ENCODE measurements around the gene PIPOX.

Gene PIPOX

GRCh38 chr17:29062215-29062614 is 19.3 kb downstream of the PIPOX start:
- H3K4me1 Mint-ChIP-seq (ENCODE audit: low read depth in 2 of 2): no peaks in the 10 kb centered on the region
- ATAC-seq (replicated peaks): no peak

GRCh38 chr17:29063992-29064391 is 21.1 kb downstream of the PIPOX start:
- no peak for DNase-seq
- H3K9me3 Mint-ChIP-seq: no peaks in the 10 kb centered on the region
- H3K27ac Mint-ChIP-seq: no peak overlapping the region
- no peak for ATAC-seq (replicated peaks)
- no peaks in the 10 kb centered on the region for H3K36me3 Mint-ChIP-seq (ENCODE audit: insufficient read depth)
- no peaks in the 10 kb centered on the region for H3K27me3 Mint-ChIP-seq
- H3K4me1 Mint-ChIP-seq (ENCODE audit: low read depth in 2 of 2): no peaks in the 10 kb centered on the region
- no peak overlapping the region for H3K4me3 Mint-ChIP-seq

More at GRCh38 chr17:29062215-29062614, 19.3 kb downstream of the PIPOX start:
- no peak overlapping the region for H3K4me3 Mint-ChIP-seq
- H3K36me3 Mint-ChIP-seq (ENCODE audit: insufficient read depth): no peaks in the 10 kb centered on the region
- no peaks in the 10 kb centered on the region for H3K9me3 Mint-ChIP-seq
- no peak overlapping the region for H3K27ac Mint-ChIP-seq
- no peak for DNase-seq
- no peaks in the 10 kb centered on the region for H3K27me3 Mint-ChIP-seq

GRCh38 chr17:29066047-29066446 is 23.1 kb downstream of the PIPOX start:
- peaks cover 4% of the 10 kb centered on the region for H3K36me3 Mint-ChIP-seq (ENCODE audit: insufficient read depth)
- no peaks in the 10 kb centered on the region for H3K9me3 Mint-ChIP-seq
- peaks cover 1 to 6% of the 10 kb centered on the region in 2 donors for H3K4me1 Mint-ChIP-seq (ENCODE audit: low read depth in 2 of 2)
- ATAC-seq (replicated peaks) (no peak), DNase-seq (no peak)
- H3K27ac Mint-ChIP-seq: no peak overlapping the region
- no peaks in the 10 kb centered on the region for H3K27me3 Mint-ChIP-seq
- H3K4me3 Mint-ChIP-seq: no peak overlapping the region

DNA sequence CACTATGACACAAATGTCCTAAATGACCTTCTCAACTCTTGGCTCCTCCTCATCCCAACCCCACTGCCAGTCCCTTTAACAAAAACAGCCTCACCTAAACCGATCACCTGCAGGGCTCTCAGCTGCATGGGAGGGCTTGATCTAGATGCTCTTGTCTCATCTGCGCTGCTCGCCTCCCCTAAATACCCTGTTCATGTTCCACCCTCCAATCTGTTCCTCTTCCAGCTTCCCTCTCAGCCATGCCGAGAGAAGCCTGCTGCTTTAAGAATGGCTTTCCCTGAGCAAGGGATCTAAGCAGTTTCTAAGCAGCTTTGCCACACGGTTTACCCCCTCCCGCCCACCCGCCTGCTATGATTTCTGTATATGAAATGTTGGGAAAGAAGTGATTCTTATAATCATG is 23.7 kb downstream of the PIPOX start:
- no peak for DNase-seq
- peaks cover 1 to 6% of the 10 kb centered on the region in 2 donors for H3K4me1 Mint-ChIP-seq (ENCODE audit: low read depth in 2 of 2)
- H3K4me3 Mint-ChIP-seq: no peak overlapping the region
- no peak overlapping the region for H3K27ac Mint-ChIP-seq
- H3K36me3 Mint-ChIP-seq (ENCODE audit: insufficient read depth): peaks cover 4% of the 10 kb centered on the region
- H3K27me3 Mint-ChIP-seq: no peaks in the 10 kb centered on the region
- H3K9me3 Mint-ChIP-seq: no peaks in the 10 kb centered on the region
- no peak for ATAC-seq (replicated peaks)

- Mint-ChIP-seq H3K4me3 (no peak overlapping the region), H3K27ac (no peak overlapping the region), H3K9me3 (no peaks in the 10 kb centered on the region), H3K4me1 (ENCODE audit: low read depth in 2 of 2) (peaks cover 1 to 16% of the 10 kb centered on the region in 2 donors), H3K36me3 (ENCODE audit: insufficient read depth) (peaks cover 4% of the 10 kb centered on the region), H3K27me3 (no peaks in the 10 kb centered on the region)
- no peak for ATAC-seq (replicated peaks)
- no peak for DNase-seq
Observed at GRCh38 chr17:29068818-29069217, 25.9 kb downstream of the PIPOX start.

- no peak overlapping the region for H3K27ac Mint-ChIP-seq
Observed at GRCh38 chr17:29069526-29070041, 26.6 kb downstream of the PIPOX start.

DNA sequence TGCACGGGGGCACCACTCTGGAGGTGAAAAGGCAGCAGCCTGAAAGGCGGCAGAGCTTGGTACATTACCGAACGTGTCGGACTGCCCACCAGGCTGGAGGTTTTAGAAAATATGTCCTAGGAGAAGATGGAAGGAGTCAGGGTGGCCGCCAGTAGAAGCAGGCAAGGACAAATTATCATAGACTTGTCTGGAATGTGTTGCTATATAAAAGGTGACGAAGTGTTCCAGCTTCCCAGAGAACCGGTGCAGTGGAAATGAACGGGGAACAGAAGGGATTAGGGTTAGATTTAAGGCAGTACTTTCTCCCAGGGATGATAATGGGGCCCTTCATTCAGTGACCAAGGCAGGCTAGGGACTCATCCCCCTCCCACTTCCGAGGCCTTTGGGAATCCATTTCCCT is 27.4 kb downstream of the PIPOX start:
- Mint-ChIP-seq H3K27me3 (no peaks in the 10 kb centered on the region), H3K4me1 (ENCODE audit: low read depth in 2 of 2) (peaks cover 8 to 16% of the 10 kb centered on the region in 2 donors), H3K9me3 (no peaks in the 10 kb centered on the region), H3K27ac (peak overlapping the region in 1 of 2 donors; percentile 7), H3K36me3 (ENCODE audit: insufficient read depth) (peaks cover 4% of the 10 kb centered on the region), H3K4me3 (no peak overlapping the region)
- ATAC-seq (replicated peaks) (no peak), DNase-seq (no peak)

More at GRCh38 chr17:29069526-29070041, 26.6 kb downstream of the PIPOX start:
- Mint-ChIP-seq H3K36me3 (ENCODE audit: insufficient read depth) (peaks cover 4% of the 10 kb centered on the region), H3K4me3 (no peak overlapping the region), H3K4me1 (ENCODE audit: low read depth in 2 of 2) (peaks cover 6 to 16% of the 10 kb centered on the region in 2 donors), H3K9me3 (no peaks in the 10 kb centered on the region), H3K27me3 (no peaks in the 10 kb centered on the region)
- ATAC-seq (replicated peaks): no peak
- DNase-seq: no peak

DNA sequence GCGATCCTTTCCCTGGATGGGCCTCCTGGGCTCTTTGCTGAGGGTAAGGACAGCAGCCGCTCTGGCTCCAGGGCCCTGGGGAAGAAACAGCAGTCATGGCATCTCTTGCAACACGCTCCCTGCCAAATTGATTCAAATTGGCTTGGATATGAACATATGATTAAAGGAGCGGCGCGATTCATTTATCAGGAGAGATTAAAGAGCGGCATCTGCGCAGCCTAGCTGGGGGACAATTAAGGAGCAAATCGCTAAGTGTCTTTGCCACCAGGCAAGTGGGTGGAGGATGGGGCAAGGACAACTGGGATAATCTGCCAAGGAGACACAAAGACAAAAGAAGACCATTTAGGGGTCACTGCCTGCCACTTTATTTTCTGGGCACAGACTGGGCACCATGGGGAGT is 27.8 kb downstream of the PIPOX start:
- Mint-ChIP-seq H3K27me3 (no peaks in the 10 kb centered on the region), H3K9me3 (no peaks in the 10 kb centered on the region), H3K4me1 (ENCODE audit: low read depth in 2 of 2) (peaks cover 10 to 19% of the 10 kb centered on the region in 2 donors), H3K36me3 (ENCODE audit: insufficient read depth) (peaks cover 4% of the 10 kb centered on the region), H3K27ac (no peak overlapping the region), H3K4me3 (no peak overlapping the region)
- DNase-seq: no peak
- ATAC-seq (replicated peaks): no peak

DNA sequence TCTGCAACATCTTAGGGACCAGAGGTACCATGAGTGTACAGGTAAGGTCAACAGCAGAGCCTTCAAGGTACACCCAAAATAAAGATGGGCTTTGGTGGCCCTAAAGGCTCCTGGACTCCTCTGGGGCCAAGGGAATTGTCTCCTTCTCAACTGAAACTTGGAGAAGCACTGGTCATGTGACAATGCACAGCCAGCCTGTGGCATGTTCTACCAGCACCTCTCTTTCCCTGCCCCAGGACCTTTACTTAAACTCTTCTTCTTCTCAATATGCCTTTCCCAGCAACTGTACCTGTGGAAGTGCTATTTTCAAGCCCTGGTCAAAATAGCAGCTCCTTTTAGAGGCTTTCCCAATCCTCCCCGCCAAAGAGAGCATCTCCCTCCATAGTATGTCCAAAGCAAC is 28.4 kb downstream of the PIPOX start:
- H3K36me3 Mint-ChIP-seq (ENCODE audit: insufficient read depth): peaks cover 7% of the 10 kb centered on the region
- no peak overlapping the region for H3K4me3 Mint-ChIP-seq
- peak overlapping the region in 1 of 2 donors; percentile 77 for H3K27ac Mint-ChIP-seq
- ATAC-seq (replicated peaks) (no peak), DNase-seq (no peak)
- no peaks in the 10 kb centered on the region for H3K27me3 Mint-ChIP-seq
- no peaks in the 10 kb centered on the region for H3K9me3 Mint-ChIP-seq
- H3K4me1 Mint-ChIP-seq (ENCODE audit: low read depth in 2 of 2): peaks cover 13 to 20% of the 10 kb centered on the region in 2 donors

DNA sequence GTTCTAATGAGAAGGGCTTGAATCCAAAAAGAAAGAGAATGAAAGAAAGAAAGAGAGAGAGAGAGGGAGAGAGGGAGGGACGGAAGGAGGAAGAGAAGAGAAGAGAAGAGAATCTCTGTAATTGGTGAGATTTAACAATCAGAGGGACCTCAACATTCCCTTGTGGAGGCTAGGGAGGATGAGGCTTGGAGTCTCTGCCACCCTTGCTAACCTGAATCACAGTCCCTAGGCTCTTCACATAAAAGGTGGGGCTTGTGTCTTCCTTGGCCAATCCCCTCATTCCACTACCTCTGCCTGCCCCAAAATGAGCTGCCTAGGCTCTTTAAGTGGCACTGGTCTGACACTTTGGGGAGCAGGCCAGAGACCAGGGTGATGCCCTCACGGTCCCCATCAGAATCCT is 30.1 kb downstream of the PIPOX start:
- H3K9me3 Mint-ChIP-seq: no peaks in the 10 kb centered on the region
- no peak for DNase-seq
- H3K27me3 Mint-ChIP-seq: no peaks in the 10 kb centered on the region
- no peak overlapping the region for H3K4me3 Mint-ChIP-seq
- no peak for ATAC-seq (replicated peaks)
- peaks cover 16 to 20% of the 10 kb centered on the region in 2 donors for H3K4me1 Mint-ChIP-seq (ENCODE audit: low read depth in 2 of 2)
- H3K36me3 Mint-ChIP-seq (ENCODE audit: insufficient read depth): peaks cover 10% of the 10 kb centered on the region
- H3K27ac Mint-ChIP-seq: peak overlapping the region; percentile 71 to 83

GRCh38 chr17:29073520-29073919 is 30.6 kb downstream of the PIPOX start:
- Mint-ChIP-seq H3K4me3 (peak overlapping the region in 1 of 2 donors; percentile 27), H3K36me3 (ENCODE audit: insufficient read depth) (peaks cover 10% of the 10 kb centered on the region), H3K27me3 (no peaks in the 10 kb centered on the region), H3K9me3 (no peaks in the 10 kb centered on the region), H3K4me1 (ENCODE audit: low read depth in 2 of 2) (peaks cover 16 to 20% of the 10 kb centered on the region in 2 donors), H3K27ac (peak overlapping the region; percentile 71 to 83)
- no peak for DNase-seq
- ATAC-seq (replicated peaks): no peak

- Mint-ChIP-seq H3K9me3 (no peaks in the 10 kb centered on the region), H3K27me3 (no peaks in the 10 kb centered on the region), H3K4me1 (ENCODE audit: low read depth in 2 of 2) (peaks cover 16 to 20% of the 10 kb centered on the region in 2 donors), H3K27ac (peak overlapping the region; percentile 71 to 83), H3K4me3 (peak overlapping the region in 1 of 2 donors; percentile 27), H3K36me3 (ENCODE audit: insufficient read depth) (peaks cover 8% of the 10 kb centered on the region)
- DNase-seq (peak in 2 of 3 experiments; percentile 11 to 27), ATAC-seq (replicated peaks) (peak; percentile 91)
Observed at GRCh38 chr17:29074488-29074887, 31.5 kb downstream of the PIPOX start.

- Mint-ChIP-seq H3K27ac (peak overlapping the region; percentile 38 to 76), H3K9me3 (no peaks in the 10 kb centered on the region), H3K36me3 (ENCODE audit: insufficient read depth) (peaks cover 15% of the 10 kb centered on the region), H3K4me3 (no peak overlapping the region), H3K4me1 (ENCODE audit: low read depth in 2 of 2) (peaks cover 15 to 17% of the 10 kb centered on the region in 2 donors), H3K27me3 (no peaks in the 10 kb centered on the region)
- DNase-seq (no peak), ATAC-seq (replicated peaks) (no peak)
Observed at GRCh38 chr17:29076087-29076486, 33.1 kb downstream of the PIPOX start.

DNA sequence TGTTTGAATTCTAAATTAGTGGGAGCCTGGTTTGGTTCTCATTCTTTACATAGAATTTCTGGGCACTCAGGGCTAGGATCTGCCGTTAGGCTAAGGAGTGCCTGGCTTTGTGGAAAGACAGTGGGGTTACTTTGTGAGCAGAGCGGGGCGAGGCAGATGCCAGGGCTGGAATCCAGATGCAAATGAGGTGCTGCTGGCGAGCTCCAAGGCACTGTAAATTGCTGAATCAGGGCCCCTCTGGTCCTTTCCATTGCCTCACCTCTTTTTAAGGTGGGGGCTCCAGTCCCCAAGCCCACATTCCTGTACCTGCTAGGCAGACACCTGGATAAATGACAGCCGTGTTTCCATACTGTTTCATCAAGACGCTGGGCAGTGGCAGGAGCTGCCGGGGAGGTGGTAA is 33.8 kb downstream of the PIPOX start:
- ATAC-seq (replicated peaks) (no peak), DNase-seq (no peak)
- H3K36me3 Mint-ChIP-seq (ENCODE audit: insufficient read depth): peaks cover 21% of the 10 kb centered on the region
- no peak overlapping the region for H3K4me3 Mint-ChIP-seq
- H3K9me3 Mint-ChIP-seq: no peaks in the 10 kb centered on the region
- H3K27ac Mint-ChIP-seq: peak overlapping the region in 1 of 2 donors; percentile 82
- no peaks in the 10 kb centered on the region for H3K27me3 Mint-ChIP-seq
- H3K4me1 Mint-ChIP-seq (ENCODE audit: low read depth in 2 of 2): peaks cover 15 to 17% of the 10 kb centered on the region in 2 donors
